Erythroblast (primary cell): Measurements from ENCODE around the gene MAD1L1.

Experiments
- GATA1 ChIP-seq: IDR thresholded peaks from 2 replicates; pipeline ENCODE4 v1.6.1; 2011; ENCODE audit warnings: low read depth, mild to moderate bottlenecking, control low read depth, low read length, moderate library complexity
- POLR2A ChIP-seq: IDR thresholded peaks from 2 replicates; pipeline ENCODE4 v1.6.1; 2011; ENCODE audit warnings: mild to moderate bottlenecking, low read length

GRCh38 chr7:1910081-1910685 lies 322.6 kb downstream of the MAD1L1 start:
- no peak for TF ChIP-seq POLR2A
- no peak for TF ChIP-seq GATA1
